Activated B cell treated with CpG ODN at 0.5 μM for 24 hours (primary cell): ENCODE results near the gene ZBED5. TPM values are rescaled to one million over a fixed set of nuclear protein-coding genes. Genes with fewer than 3 reads are reported as not detected.

Experiments used
- ATAC-seq: fragments of 200-7000 bp; cut with Tn5 transposase; one replicate; pipeline ENCODE4 v1.10.0; 2021; ENCODE audit warnings: low read depth, mild to moderate bottlenecking, moderate library complexity
- CTCF ChIA-PET: fragments of 350-600 bp; sonication (Branson Sonifier 250); formaldehyde crosslinking; loops from one replicate; lab custom pipeline; 2021; ENCODE audit warnings: antibody characterized with exemption; lab: Charles Lee
- POLR2A ChIA-PET: fragments of 350-600 bp; sonication (Branson Sonifier 250); formaldehyde crosslinking; loops from one replicate; lab custom pipeline; 2021; ENCODE audit warnings: antibody characterized with exemption; lab: Charles Lee
- DNase-seq: peaks from one replicate; pipeline ENCODE4 v3.0.0; 2022
- H3K27ac Mint-ChIP-seq: one replicate; pipeline ENCODE4 v1.8.0; 2020; ENCODE audit warnings: mixed read lengths
- H3K27me3 Mint-ChIP-seq: one replicate; pipeline ENCODE4 v1.8.0; 2021; ENCODE audit warnings: mixed read lengths
- H3K36me3 Mint-ChIP-seq: one replicate; pipeline ENCODE4 v1.8.0; 2021; ENCODE audit warnings: low read depth, mixed read lengths
- H3K4me1 Mint-ChIP-seq: one replicate; pipeline ENCODE4 v1.8.0; 2021; ENCODE audit warnings: mixed read lengths
- H3K4me3 Mint-ChIP-seq: one replicate; pipeline ENCODE4 v1.8.0; 2020; ENCODE audit warnings: mild to moderate bottlenecking, mixed read lengths
- H3K9me3 Mint-ChIP-seq: one replicate; pipeline ENCODE4 v1.8.0; 2020; ENCODE audit warnings: mixed read lengths
- intact Hi-C: fragments of 100-400 bp; cut with micrococcal nuclease; formaldehyde crosslinking; loops from one replicate; pipeline ENCODE4 v1.15.1; 2024
- total RNA-seq: library from RNA; stranded (reverse); gene quantifications from 2 replicates; pipeline ENCODE4 v1.2.3, GENCODE V29; 2022
- TF ChIP-seq, protein P1 (sequence below): fragments of 200-600 bp; IDR thresholded peaks from one replicate; pipeline ENCODE4 v1.8.0; 2022; ENCODE audit warnings: antibody characterized with exemption, mild to moderate bottlenecking

The ZBED5 gene
- total RNA-seq, 1 donor from 2014 or later, result 116 TPM

DNA sequence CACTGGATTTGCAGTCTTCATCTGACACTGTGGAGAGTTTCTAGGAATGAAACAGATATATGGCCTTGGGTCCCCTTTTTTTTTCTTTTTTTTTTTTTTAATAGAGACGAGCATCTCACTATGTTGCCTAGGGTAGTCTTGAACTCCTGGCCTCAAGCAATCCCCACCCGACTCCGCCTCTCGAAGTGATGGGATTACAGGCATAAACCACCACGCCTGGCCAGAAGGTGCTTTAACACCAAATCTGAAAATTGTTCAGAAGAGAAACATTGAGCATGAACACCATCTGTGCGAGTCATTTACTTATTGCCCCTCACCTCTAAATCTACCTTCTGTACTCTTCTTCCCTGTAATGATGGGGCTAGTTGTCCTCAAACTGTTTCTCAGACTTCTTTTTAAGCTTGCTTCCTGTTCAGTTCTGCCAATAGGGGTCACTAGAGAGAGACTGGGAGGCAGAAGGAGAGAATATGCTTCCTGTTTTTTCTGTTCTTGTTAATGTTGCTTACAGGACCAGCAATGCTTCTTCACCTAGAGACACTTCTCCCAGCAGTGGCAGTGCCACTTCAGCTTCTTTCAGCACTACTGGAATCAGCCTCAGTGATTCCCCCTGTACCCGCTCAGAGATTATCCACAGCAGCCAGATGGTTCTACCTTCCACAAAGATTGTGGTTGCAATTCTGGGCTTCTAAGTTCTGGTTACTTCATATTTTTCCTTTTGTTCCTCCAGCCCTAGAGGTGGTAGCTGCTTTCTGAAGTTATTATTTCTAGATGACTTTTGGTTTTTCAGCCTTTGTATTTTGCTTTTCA, 20.8 kb upstream of the ZBED5 start:
- CTCF ChIA-PET, result interaction anchor here (0.6 to 1.7 kb wide), 14 partner anchors 16 to 151 kb away, joined by 3 to 8 read pairs (median 4); partner anchors contain the start of genes EIF4G2 and ZBED5
- Mint-ChIP-seq H3K27ac (no peak overlapping the region), H3K27me3 (no peaks in the 10 kb centered on the region), H3K9me3 (peaks cover 3% of the 10 kb centered on the region), H3K36me3 (peaks cover 22% of the 10 kb centered on the region), H3K4me1 (peaks cover 13% of the 10 kb centered on the region), H3K4me3 (no peak overlapping the region)
- peak; percentile 84 for ATAC-seq
- POLR2A ChIA-PET, result interaction anchor here (0.6 to 3.0 kb wide), 6 partner anchors 9 to 962 kb away, joined by 3 to 21 read pairs (median 5); partner anchors contain the start of genes EIF4G2 and ZBED5
- intact Hi-C loops, result loop anchor here (1.0 to 5.0 kb wide), 5 partner anchors 10 to 144 kb away; partner anchors contain the start of gene ZBED5
- TF ChIP-seq, protein P1, sequence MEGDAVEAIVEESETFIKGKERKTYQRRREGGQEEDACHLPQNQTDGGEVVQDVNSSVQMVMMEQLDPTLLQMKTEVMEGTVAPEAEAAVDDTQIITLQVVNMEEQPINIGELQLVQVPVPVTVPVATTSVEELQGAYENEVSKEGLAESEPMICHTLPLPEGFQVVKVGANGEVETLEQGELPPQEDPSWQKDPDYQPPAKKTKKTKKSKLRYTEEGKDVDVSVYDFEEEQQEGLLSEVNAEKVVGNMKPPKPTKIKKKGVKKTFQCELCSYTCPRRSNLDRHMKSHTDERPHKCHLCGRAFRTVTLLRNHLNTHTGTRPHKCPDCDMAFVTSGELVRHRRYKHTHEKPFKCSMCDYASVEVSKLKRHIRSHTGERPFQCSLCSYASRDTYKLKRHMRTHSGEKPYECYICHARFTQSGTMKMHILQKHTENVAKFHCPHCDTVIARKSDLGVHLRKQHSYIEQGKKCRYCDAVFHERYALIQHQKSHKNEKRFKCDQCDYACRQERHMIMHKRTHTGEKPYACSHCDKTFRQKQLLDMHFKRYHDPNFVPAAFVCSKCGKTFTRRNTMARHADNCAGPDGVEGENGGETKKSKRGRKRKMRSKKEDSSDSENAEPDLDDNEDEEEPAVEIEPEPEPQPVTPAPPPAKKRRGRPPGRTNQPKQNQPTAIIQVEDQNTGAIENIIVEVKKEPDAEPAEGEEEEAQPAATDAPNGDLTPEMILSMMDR, result no peak
- no peak for DNase-seq

DNA sequence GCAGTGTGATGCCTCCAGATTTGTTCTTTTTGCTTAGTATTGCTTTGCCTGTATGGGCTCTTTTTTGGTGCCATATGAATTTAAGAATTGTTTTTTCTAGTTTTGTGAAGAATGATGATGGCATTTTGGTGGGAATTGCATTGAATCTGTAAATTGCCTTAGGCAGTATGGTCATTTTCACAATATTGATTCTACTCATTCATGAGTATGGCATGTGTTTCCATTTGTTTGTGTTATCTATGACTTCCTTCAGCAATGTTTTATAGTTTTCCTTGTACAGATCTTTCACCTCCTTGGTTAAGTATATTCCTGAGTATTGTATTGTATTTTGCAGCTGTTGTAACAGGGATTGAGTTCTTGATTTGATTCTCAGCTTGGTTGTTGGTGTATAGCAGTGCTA, 18.3 kb upstream of the ZBED5 start:
- H3K9me3 Mint-ChIP-seq, result peaks cover 16% of the 10 kb centered on the region
- ATAC-seq (no peak), DNase-seq (no peak)
- H3K4me3 Mint-ChIP-seq, result no peak overlapping the region
- H3K4me1 Mint-ChIP-seq, result peaks cover 16% of the 10 kb centered on the region
- CTCF ChIA-PET, result no interaction called here
- peaks cover 41% of the 10 kb centered on the region for H3K36me3 Mint-ChIP-seq
- no peak overlapping the region for H3K27ac Mint-ChIP-seq
- TF ChIP-seq, protein P1, result no peak
- POLR2A ChIA-PET, result interaction anchor here (1.0 kb wide), 1 partner anchor 18 kb away, joined by 6 read pairs; the partner anchor contains the start of gene ZBED5
- intact Hi-C loops, result loop anchor here (5.0 kb wide), 2 partner anchors 56 to 84 kb away; no protein-coding TSS in a partner anchor
- H3K27me3 Mint-ChIP-seq, result no peaks in the 10 kb centered on the region

DNA sequence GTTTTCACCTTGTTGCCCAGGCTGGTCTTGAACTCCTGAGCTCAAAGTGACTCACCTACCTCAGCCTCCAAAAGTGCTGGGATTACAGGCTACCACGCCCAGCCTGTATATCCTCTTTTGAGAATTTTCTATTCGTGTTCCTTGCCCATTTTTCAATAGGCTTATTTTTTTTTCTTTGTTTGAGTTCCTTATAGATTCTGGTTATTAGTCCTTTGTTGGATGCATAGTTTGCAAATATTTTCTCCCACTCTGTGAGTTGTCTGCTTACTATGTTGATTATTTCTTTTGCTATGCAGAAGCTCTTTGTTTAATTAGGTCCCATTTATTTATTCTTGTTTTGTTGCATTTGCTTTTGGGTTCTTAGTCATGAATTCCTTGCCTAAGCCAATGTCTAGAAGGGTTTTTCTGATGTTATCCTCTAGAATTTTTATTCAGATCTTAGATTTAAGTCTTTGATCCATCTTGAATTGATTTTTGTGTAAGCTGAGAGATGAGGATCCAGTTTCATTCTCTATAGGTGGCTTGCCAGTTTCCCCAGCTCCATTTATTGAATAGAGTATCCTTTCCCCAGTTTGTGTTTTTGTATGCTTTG, 17.7 kb upstream of the ZBED5 start:
- POLR2A ChIA-PET, result interaction anchor here (1.0 kb wide), 1 partner anchor 17 kb away, joined by 6 read pairs; the partner anchor contains the start of gene ZBED5
- CTCF ChIA-PET, result no interaction called here
- H3K27ac Mint-ChIP-seq, result no peak overlapping the region

DNA sequence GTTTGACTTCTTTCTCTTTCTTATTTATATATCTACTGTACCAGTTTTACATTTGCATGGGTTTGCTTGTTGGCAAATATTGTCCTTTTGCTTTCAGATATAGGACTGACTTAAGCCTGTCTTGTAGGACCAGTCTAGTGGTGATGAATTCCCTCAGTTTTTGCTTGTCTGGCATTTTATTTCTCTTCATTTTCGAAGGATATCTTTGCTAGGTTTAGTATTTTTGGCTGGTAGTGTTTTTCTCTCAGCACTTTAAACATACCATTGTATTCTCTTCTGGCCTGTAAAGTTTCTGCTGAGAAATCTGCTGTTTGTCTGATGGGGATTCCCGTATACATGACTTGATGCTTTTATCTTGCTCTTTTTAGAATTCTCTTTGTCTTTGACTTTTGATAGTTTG, 14.2 kb upstream of the ZBED5 start:
- no peak for DNase-seq
- H3K27ac Mint-ChIP-seq, result no peak overlapping the region
- ChIA-PET POLR2A (interaction anchor here (1.1 kb wide), 1 partner anchor 63 kb away, joined by 4 read pairs; the partner anchor contains the start of gene EIF4G2), CTCF (no interaction called here)
- H3K36me3 Mint-ChIP-seq, result peaks cover 33% of the 10 kb centered on the region
- TF ChIP-seq, protein P1, result no peak
- H3K27me3 Mint-ChIP-seq, result no peaks in the 10 kb centered on the region
- no peak overlapping the region for H3K4me3 Mint-ChIP-seq
- H3K9me3 Mint-ChIP-seq, result peaks cover 17% of the 10 kb centered on the region
- intact Hi-C loops, result no loop called here
- ATAC-seq, result no peak
- H3K4me1 Mint-ChIP-seq, result peaks cover 17% of the 10 kb centered on the region

More for the DNA sequence above, 17.7 kb upstream of the ZBED5 start:
- peaks cover 23% of the 10 kb centered on the region for H3K4me1 Mint-ChIP-seq
- intact Hi-C loops, result loop anchor here (5.0 kb wide), 2 partner anchors 57 to 83 kb away; no protein-coding TSS in a partner anchor
- ATAC-seq (no peak), DNase-seq (no peak)
- H3K4me3 Mint-ChIP-seq, result no peak overlapping the region
- H3K27me3 Mint-ChIP-seq, result no peaks in the 10 kb centered on the region
- H3K36me3 Mint-ChIP-seq, result peaks cover 43% of the 10 kb centered on the region
- TF ChIP-seq, protein P1, result no peak
- H3K9me3 Mint-ChIP-seq, result peaks cover 17% of the 10 kb centered on the region
